K562 (cell line): ENCODE results near the gene WSCD2. TPM values are rescaled to one million over a fixed set of nuclear protein-coding genes. Genes with fewer than 3 reads are reported as not detected.

Experiments
- ATAC-seq: fragments of 200-7000 bp; cut with Tn5 transposase; 3 replicates; pipeline ENCODE4 v1.9.1; 2020; ENCODE audit warnings: moderate library complexity
- BruUV-seq: library from RNA; stranded (reverse); fragments of 400-500 nt; replicated peaks from 2 replicates; lab custom pipeline; 2021; lab: Mats Ljungman, UMichigan
- CTCF ChIA-PET: fragments of 300-600 bp; formaldehyde crosslinking; extraction: SDS; loops from one replicate; lab custom pipeline; 2021; ENCODE audit warnings: low intra/inter-chr PET ratio; lab: Yijun Ruan, JAX
- POLR2A ChIA-PET: fragments of 300-600, 350-650 bp; sonication (Branson Sonifier 250); formaldehyde crosslinking; extraction: SDS; loops from one replicate; lab custom pipeline; 2021; ENCODE audit warnings: antibody characterized with exemption, inconsistent platforms; lab: Yijun Ruan, JAX
- DNase-seq, 4 experiments: peaks; one replicate each; pipeline versions ENCODE4 v3.0.0 to v3.0.0-alpha.2; 2011 to 2018; ENCODE audit warnings: low spot score in 3 of 4, mixed read lengths in 3 of 4; ENCODE audit errors: extremely low read depth in 1 of 4
- FAIRE-seq: peaks from 2 replicates; lab custom pipeline; 2011; peaks lifted over from hg19 to GRCh38; lab: Jason Lieb, UNC
- H2AFZ ChIP-seq: 2 replicates; pipeline ENCODE4 v1.6.0; 2011; ENCODE audit warnings: low read depth, low read length, control low read depth, inconsistent platforms
- H3K27ac ChIP-seq: fragments of 200-600 bp; 3 replicates; pipeline ENCODE4 v1.8.0; 2011; ENCODE audit warnings: low read depth, mild to moderate bottlenecking, control low read depth, inconsistent platforms, low read length, moderate library complexity, mixed read lengths; ENCODE audit errors: extremely low read depth
- H3K27me3 ChIP-seq, 2 experiments: fragments of 300-600 bp in 1 of 2; 2 replicates in 1 of 2; 3 replicates in 1 of 2; pipeline versions ENCODE4 v1.6.0 to v1.8.0; 2011; ENCODE audit warnings: inconsistent platforms in 2 of 2, low read length in 2 of 2, mild to moderate bottlenecking in 1 of 2, mixed read lengths in 1 of 2, moderate library complexity in 1 of 2; ENCODE audit not compliant: control insufficient read depth in 2 of 2, insufficient read depth in 2 of 2
- H3K36me3 ChIP-seq: fragments of 300-600 bp; 3 replicates; pipeline ENCODE4 v1.8.0; 2011; ENCODE audit warnings: mild to moderate bottlenecking, low read length, inconsistent platforms; ENCODE audit not compliant: control insufficient read depth, insufficient read depth
- H3K4me1 ChIP-seq, 2 experiments: fragments of 200-600 bp in 1 of 2; replicated peaks in 1 of 2; 2 replicates in 1 of 2; 3 replicates in 1 of 2; pipeline versions ENCODE4 v1.5.1 to v1.8.0; 2011; ENCODE audit warnings: inconsistent platforms in 2 of 2, low read length in 2 of 2, mild to moderate bottlenecking in 1 of 2, mixed read lengths in 1 of 2, moderate library complexity in 1 of 2; ENCODE audit not compliant: control insufficient read depth in 2 of 2, insufficient read depth in 2 of 2
- H3K4me2 ChIP-seq: 2 replicates; pipeline ENCODE4 v1.6.1; 2011; ENCODE audit warnings: low read length, control low read depth, inconsistent platforms, mixed read lengths; ENCODE audit not compliant: insufficient read depth
- H3K4me3 ChIP-seq: fragments of 200-600 bp; sonication (generic), shearing (Covaris generic); 2 replicates; pipeline ENCODE4 v1.5.1; 2016; ENCODE audit warnings: control low read depth, inconsistent platforms
- H3K79me2 ChIP-seq: fragments of 200-600 bp; 3 replicates; pipeline ENCODE4 v1.8.0; 2011; ENCODE audit warnings: low read length, inconsistent platforms; ENCODE audit not compliant: control insufficient read depth, insufficient read depth
- H3K9ac ChIP-seq, 2 experiments: 2 replicates each; pipeline versions ENCODE4 v1.6.0 to v1.6.1; 2011; ENCODE audit warnings: low read depth in 2 of 2, low read length in 2 of 2, control low read depth in 1 of 2, inconsistent platforms in 1 of 2, mild to moderate bottlenecking in 1 of 2, mixed read lengths in 1 of 2; ENCODE audit not compliant: insufficient read depth in 1 of 2
- H3K9me1 ChIP-seq: one replicate; pipeline ENCODE4 v1.6.0; 2011; ENCODE audit warnings: inconsistent platforms, mild to moderate bottlenecking, low read length, moderate library complexity; ENCODE audit not compliant: control insufficient read depth, insufficient read depth
- H3K9me3 ChIP-seq: replicated peaks from 2 replicates; pipeline ENCODE4 v1.5.1; 2011; ENCODE audit warnings: low read depth, low read length, inconsistent platforms; ENCODE audit not compliant: control insufficient read depth, insufficient read depth
- H4K20me1 ChIP-seq: replicated peaks from 2 replicates; pipeline ENCODE4 v1.6.1; 2011; ENCODE audit warnings: low read length, inconsistent platforms, mixed read lengths; ENCODE audit not compliant: control insufficient read depth, insufficient read depth
- CREM ChIP-seq: IDR thresholded peaks from 2 replicates; pipeline ENCODE4 v1.6.1; 2014; ENCODE audit warnings: antibody characterized with exemption, low read depth
- HOXB6 ChIP-seq: fragments of 250-450 bp; sonication (Bioruptor Pico); IDR thresholded peaks from 2 replicates; pipeline ENCODE4 v1.5.1; 2022; ENCODE audit warnings: mild to moderate bottlenecking, borderline replicate concordance
- ILF3 ChIP-seq: fragments of 450-650 bp; IDR thresholded peaks from 2 replicates; pipeline ENCODE4 v1.6.1; 2018; ENCODE audit warnings: antibody characterized with exemption, mild to moderate bottlenecking, moderate library complexity, borderline replicate concordance
- MED1 ChIP-seq: sonication (generic); formaldehyde crosslinking; IDR thresholded peaks from 2 replicates; pipeline ENCODE4 v1.8.1; 2023; ENCODE audit warnings: missing genetic modification reagents, borderline replicate concordance
- MTA1 ChIP-seq: fragments of 450-650 bp; IDR thresholded peaks from 2 replicates; pipeline ENCODE4 v1.6.1; 2017; ENCODE audit warnings: borderline replicate concordance
- SAFB ChIP-seq: fragments of 200-400 bp; formaldehyde crosslinking; IDR thresholded peaks from 2 replicates; pipeline ENCODE4 v1.6.1; 2017; ENCODE audit warnings: low read depth, low read length, borderline replicate concordance
- SP2 ChIP-seq: IDR thresholded peaks from 2 replicates; pipeline ENCODE4 v1.6.1; 2011; ENCODE audit warnings: mild to moderate bottlenecking, low read depth, low read length, moderate library complexity; ENCODE audit not compliant: poor library complexity, severe bottlenecking; ENCODE audit errors: extremely low read depth
- STAT5B ChIP-seq: fragments of 250-450 bp; sonication (Bioruptor Pico); IDR thresholded peaks from 2 replicates; pipeline ENCODE4 v1.8.0; 2021; ENCODE audit warnings: mild to moderate bottlenecking, inconsistent platforms
- TOE1 ChIP-seq, 2 experiments: fragments of 450-650 bp in 1 of 2; sonication (generic) in 1 of 2; formaldehyde crosslinking in 1 of 2; IDR thresholded peaks; 2 replicates each; pipeline versions ENCODE4 v1.7.1 to v1.8.0; 2016 to 2022; ENCODE audit warnings: borderline replicate concordance in 2 of 2, mild to moderate bottlenecking in 2 of 2, antibody characterized with exemption in 1 of 2, inconsistent platforms in 1 of 2, low read depth in 1 of 2, missing genetic modification reagents in 1 of 2, moderate library complexity in 1 of 2
- ZBTB26 ChIP-seq: fragments of 450-650 bp; formaldehyde crosslinking; IDR thresholded peaks from 2 replicates; pipeline ENCODE4 v1.4.0; 2022; ENCODE audit warnings: missing genetic modification characterization
- ZMIZ1 ChIP-seq, 2 experiments: fragments of 150-350 bp in 1 of 2; IDR thresholded peaks; 2 replicates each; pipeline ENCODE4 v1.6.1; 2012 to 2016; ENCODE audit warnings: low read depth in 2 of 2, low read length in 2 of 2, mild to moderate bottlenecking in 1 of 2, moderate library complexity in 1 of 2
- ZNF589 ChIP-seq: fragments of 200-800 bp; sonication (Bioruptor generic); IDR thresholded peaks from 2 replicates; pipeline ENCODE4 v1.6.1; 2016; ENCODE audit warnings: low read depth, missing genetic modification characterization, missing compliant biosample characterization
- ZNF75A ChIP-seq: fragments of 450-650 bp; formaldehyde crosslinking; IDR thresholded peaks from 2 replicates; pipeline ENCODE4 v1.4.0; 2020; ENCODE audit warnings: mild to moderate bottlenecking
- ZNF76 ChIP-seq: fragments of 250-450 bp; sonication (Bioruptor Pico); IDR thresholded peaks from 2 replicates; pipeline ENCODE4 v1.4.0; 2020; ENCODE audit warnings: mild to moderate bottlenecking, moderate library complexity, borderline replicate concordance
- ZNF764 ChIP-seq: fragments of 250-450 bp; sonication (Bioruptor Pico); IDR thresholded peaks from 2 replicates; pipeline ENCODE4 v1.4.0; 2020; ENCODE audit warnings: low read depth, mild to moderate bottlenecking, moderate library complexity
- WGBS: fragments of 100-300 bp; shearing (Covaris generic); methylation state at CpG from one replicate; pipeline ENCODE4 v1.1.6; 2016; ENCODE audit warnings: low coverage, mixed read lengths; ENCODE audit not compliant: insufficient coverage; ENCODE audit errors: missing lambda C conversion rate; 5-methylcytosine and 5-hydroxymethylcytosine counted together
- in situ Hi-C: fragments of 300-500 bp; cut with MboI; formaldehyde crosslinking; loops from 4 replicates; pipeline ENCODE4 v1.15.0; 2018; ENCODE audit warnings: inconsistent platforms, mixed read lengths
- intact Hi-C: fragments of 100-400 bp; cut with micrococcal nuclease; formaldehyde crosslinking; loops from 2 replicates; pipeline ENCODE4 v1.14.2; 2022
- polyA plus RNA-seq, 8 experiments: library from polyadenylated mRNA; depleted of rRNA in 4 of 8; stranded (reverse) in 5 of 8; unstranded in 3 of 8; fragments of >200 nt; fragmentation: Nextera tagmentation in 2 of 8; fragmentation: Illumina TruSeq in 1 of 8; extraction: Ambion mirVana in 2 of 8; extraction: Trizol in 1 of 8; gene quantifications; 2 replicates each; pipeline versions ENCODE4 v1.2.1 to v1.2.3, GENCODE V29; 2011 to 2014; ENCODE audit warnings: inconsistent platforms in 1 of 8, missing spikeins in 1 of 8
- total RNA-seq, 7 experiments: library from RNA; depleted of rRNA in 6 of 7; stranded (reverse); fragments of >200 nt in 6 of 7; fragmentation: Illumina TruSeq in 2 of 7; extraction: Trizol in 2 of 7; gene quantifications; 2 replicates each; pipeline versions ENCODE4 v1.2.1 to v1.2.3, GENCODE V29; 2011 to 2021; ENCODE audit warnings: low replicate concordance in 1 of 7

WSCD2 gene
- total and polyA plus RNA-seq, 9 of the 15 experiments (the other 6 are each of a cell fraction or from before 2014, with no cell fraction given) = 0.72 to 14.1 (median 4.0) TPM

GRCh38 chr12:108235197-108235984 lies 106.3 kb downstream of the WSCD2 start (continued):
- no peak for TF ChIP-seq MED1 (CRISPR knock-in tag)
- no peak for TF ChIP-seq ZNF589 (CRISPR knock-in tag)
- no peak for TF ChIP-seq TOE1 (IDR thresholded peaks at IDR 0.05; ENCODE audit: borderline replicate concordance)
- TF ChIP-seq TOE1 (CRISPR knock-in tag; IDR thresholded peaks at IDR 0.05; ENCODE audit: borderline replicate concordance, low read depth) = no peak
- TF ChIP-seq HOXB6 (CRISPR knock-in tag) = no peak
- TF ChIP-seq ZNF764 = no peak
- TF ChIP-seq ZBTB26 (CRISPR knock-in tag) = no peak
- no peak for TF ChIP-seq CREM
- TF ChIP-seq ILF3 = no peak

- H3K79me2 ChIP-seq = no peaks in the 10 kb centered on the region
- WGBS = 0% methylated on average over 3 of the region's 3 CpGs
- intact Hi-C loops (loop anchor here (2.0 to 10.0 kb wide), 3 partner anchors 137 to 259 kb away; no protein-coding TSS in a partner anchor), in situ Hi-C loops (no loop called here)
- H3K27ac ChIP-seq = no peak overlapping the region
- POLR2A ChIA-PET = interaction anchor here (1.0 to 1.4 kb wide), 2 partner anchors 10 to 17 kb away, joined by 3 read pairs; no protein-coding TSS in a partner anchor
- CTCF ChIA-PET = no interaction called here
- H3K4me3 ChIP-seq = no peak overlapping the region
- DNase-seq (no peak), FAIRE-seq (no peak), ATAC-seq (no peak)
- H3K4me1 ChIP-seq = no peaks in the 10 kb centered on the region
- H3K4me2 ChIP-seq = no peak overlapping the region
- no peaks in the 10 kb centered on the region for H3K9me3 ChIP-seq
- no peaks in the 10 kb centered on the region for H4K20me1 ChIP-seq
- H3K36me3 ChIP-seq = no peaks in the 10 kb centered on the region
- no peak overlapping the region for H3K9ac ChIP-seq
- no peak overlapping the region for H2AFZ ChIP-seq
- H3K9me1 ChIP-seq = no peaks in the 10 kb centered on the region
- no TSS peak for BruUV-seq
- H3K27me3 ChIP-seq = no peaks in the 10 kb centered on the region
- TF ChIP-seq STAT5B (CRISPR knock-in tag) (no peak), ZMIZ1 (IDR thresholded peaks at IDR 0.05; ENCODE audit: low read depth in 2 of 2, low read length in 2 of 2) (no peak), MTA1 (no peak), SAFB (no peak), ZNF76 (CRISPR knock-in tag) (no peak), ZNF75A (no peak), SP2 (no peak)
These were observed 106.8 kb downstream of the WSCD2 start for GRCh38 chr12:108235985-108236263.
